MM.1S (cell line): Measurements from ENCODE around the gene TRAK2.

ENCODE experiments used
- DNase-seq: peaks from one replicate; pipeline ENCODE4 v3.0.0-alpha.2; 2015
- H2AFZ ChIP-seq: fragments of 300-600 bp; sonication (generic); 2 replicates; pipeline ENCODE4 v1.6.0; 2016; ENCODE audit warnings: antibody characterized with exemption, low read length
- H3F3A ChIP-seq: fragments of 300-600 bp; sonication (generic); 2 replicates; pipeline ENCODE4 v1.6.1; 2016; ENCODE audit warnings: mild to moderate bottlenecking, antibody characterized with exemption, low read length, moderate library complexity, mixed read lengths; ENCODE audit not compliant: insufficient read depth
- H3K27ac ChIP-seq: fragments of 300-600 bp; sonication (generic); 2 replicates; pipeline ENCODE4 v1.5.1; 2016; ENCODE audit warnings: mild to moderate bottlenecking, low read length
- H3K27me3 ChIP-seq: fragments of 300-600 bp; sonication (generic); replicated peaks from 2 replicates; pipeline ENCODE4 v1.6.0; 2016; ENCODE audit warnings: low read length; ENCODE audit not compliant: insufficient read depth
- H3K36me3 ChIP-seq: fragments of 300-600 bp; sonication (generic); replicated peaks from 2 replicates; pipeline ENCODE4 v1.6.1; 2016; ENCODE audit warnings: mild to moderate bottlenecking, low read length, mixed read lengths; ENCODE audit not compliant: insufficient read depth
- H3K4me1 ChIP-seq: fragments of 300-600 bp; sonication (generic); 2 replicates; pipeline ENCODE4 v1.6.1; 2016; ENCODE audit warnings: low read length, mixed read lengths
- H3K4me2 ChIP-seq: fragments of 300-600 bp; sonication (generic); 2 replicates; pipeline ENCODE4 v1.6.0; 2016; ENCODE audit warnings: low read depth, low read length
- H3K4me3 ChIP-seq: fragments of 300-600 bp; sonication (generic); 2 replicates; pipeline ENCODE4 v1.5.1; 2016; ENCODE audit warnings: low read length, mixed read lengths
- H3K79me2 ChIP-seq: fragments of 300-600 bp; sonication (generic); 2 replicates; pipeline ENCODE4 v1.6.1; 2016; ENCODE audit warnings: mixed run types, low read length, mixed read lengths
- H3K9ac ChIP-seq: fragments of 300-600 bp; sonication (generic); 2 replicates; pipeline ENCODE4 v1.6.1; 2016; ENCODE audit warnings: low read length, mixed read lengths
- H3K9me2 ChIP-seq: fragments of 300-600 bp; sonication (generic); replicated peaks from 2 replicates; pipeline ENCODE4 v1.6.1; 2016; ENCODE audit warnings: mild to moderate bottlenecking, low read length, mixed read lengths; ENCODE audit not compliant: insufficient read depth
- H3K9me3 ChIP-seq: fragments of 300-600 bp; sonication (generic); replicated peaks from 2 replicates; pipeline ENCODE4 v1.6.1; 2016; ENCODE audit warnings: mild to moderate bottlenecking, low read length, mixed read lengths; ENCODE audit not compliant: insufficient read depth
- H4K20me1 ChIP-seq: fragments of 300-600 bp; sonication (generic); 2 replicates; pipeline ENCODE4 v1.6.1; 2016; ENCODE audit warnings: mild to moderate bottlenecking, low read length, moderate library complexity, mixed read lengths; ENCODE audit not compliant: insufficient read depth
- EZH2 ChIP-seq: fragments of 300-600 bp; sonication (generic); optimal IDR thresholded peaks from 2 replicates; pipeline ENCODE3; 2017; ENCODE audit warnings: low read depth, mild to moderate bottlenecking, antibody characterized with exemption, low read length, mixed read lengths
- EZH2phosphoT487 ChIP-seq: fragments of 300-600 bp; sonication (generic); IDR thresholded peaks from 2 replicates; pipeline ENCODE4 v1.6.1; 2018; ENCODE audit warnings: antibody characterized with exemption, low read length
- TF ChIP-seq, protein P1 (sequence below): fragments of 300-600 bp; sonication (generic); IDR thresholded peaks from 2 replicates; pipeline ENCODE4 v1.5.1; 2016; ENCODE audit warnings: antibody characterized with exemption, low read length, mixed read lengths

The TRAK2 gene

DNA sequence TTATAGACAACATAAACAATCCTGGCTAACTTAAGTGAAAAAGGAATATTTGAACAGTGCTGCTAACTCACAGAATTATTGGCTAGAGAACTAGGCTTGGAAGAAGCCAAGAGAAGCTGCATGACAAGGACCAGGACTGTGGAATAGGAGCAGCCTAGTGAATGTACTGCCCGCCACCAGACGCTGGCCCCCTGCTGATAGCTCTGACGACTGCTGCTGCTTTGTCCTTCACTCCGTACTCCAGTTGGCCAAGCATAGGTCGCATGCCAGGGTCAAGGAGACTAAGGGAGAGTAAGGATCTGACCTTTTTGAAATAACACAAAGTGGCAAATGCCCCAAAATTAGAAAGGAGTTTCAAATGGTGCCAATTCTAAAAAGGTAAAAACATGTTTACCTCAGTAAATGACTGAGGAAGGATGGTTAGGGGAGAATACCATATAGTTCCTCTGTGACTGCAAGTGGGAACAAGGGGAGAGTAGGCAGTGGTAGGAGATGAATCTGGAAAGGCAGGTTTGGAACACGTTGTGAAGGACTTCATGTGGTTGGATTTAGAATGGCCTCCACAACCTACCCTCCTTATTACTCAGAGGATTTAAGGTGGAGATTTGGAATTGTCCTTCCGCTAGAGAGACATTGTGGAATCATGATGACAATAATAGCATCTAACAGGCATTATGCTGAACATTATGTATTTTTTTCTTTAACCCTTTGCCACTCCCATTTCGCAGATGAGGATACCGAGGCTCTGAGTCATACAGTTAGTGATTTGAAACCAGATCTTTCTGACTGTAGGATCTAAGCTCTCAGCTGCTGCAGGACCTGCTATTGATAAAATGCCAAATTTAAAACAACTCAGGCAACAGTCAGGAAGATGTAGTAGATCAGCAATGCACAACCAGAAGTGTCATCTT, 19.8 kb upstream of the TRAK2 start:
- no peak overlapping the region for H3K27ac ChIP-seq
- TF ChIP-seq, protein P1, sequence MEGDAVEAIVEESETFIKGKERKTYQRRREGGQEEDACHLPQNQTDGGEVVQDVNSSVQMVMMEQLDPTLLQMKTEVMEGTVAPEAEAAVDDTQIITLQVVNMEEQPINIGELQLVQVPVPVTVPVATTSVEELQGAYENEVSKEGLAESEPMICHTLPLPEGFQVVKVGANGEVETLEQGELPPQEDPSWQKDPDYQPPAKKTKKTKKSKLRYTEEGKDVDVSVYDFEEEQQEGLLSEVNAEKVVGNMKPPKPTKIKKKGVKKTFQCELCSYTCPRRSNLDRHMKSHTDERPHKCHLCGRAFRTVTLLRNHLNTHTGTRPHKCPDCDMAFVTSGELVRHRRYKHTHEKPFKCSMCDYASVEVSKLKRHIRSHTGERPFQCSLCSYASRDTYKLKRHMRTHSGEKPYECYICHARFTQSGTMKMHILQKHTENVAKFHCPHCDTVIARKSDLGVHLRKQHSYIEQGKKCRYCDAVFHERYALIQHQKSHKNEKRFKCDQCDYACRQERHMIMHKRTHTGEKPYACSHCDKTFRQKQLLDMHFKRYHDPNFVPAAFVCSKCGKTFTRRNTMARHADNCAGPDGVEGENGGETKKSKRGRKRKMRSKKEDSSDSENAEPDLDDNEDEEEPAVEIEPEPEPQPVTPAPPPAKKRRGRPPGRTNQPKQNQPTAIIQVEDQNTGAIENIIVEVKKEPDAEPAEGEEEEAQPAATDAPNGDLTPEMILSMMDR: no peak
- TF ChIP-seq EZH2: no peak
- TF ChIP-seq EZH2phosphoT487: no peak
- H2AFZ ChIP-seq: no peak overlapping the region
- H3K36me3 ChIP-seq: no peaks in the 10 kb centered on the region; the same call in 1 of the 2 replicates
- no peak overlapping the region for H3K4me3 ChIP-seq
- H3K9ac ChIP-seq: no peak overlapping the region
- no peaks in the 10 kb centered on the region for H3K79me2 ChIP-seq
- no peak for DNase-seq
- no peaks in the 10 kb centered on the region for H3K9me2 ChIP-seq
- H3K27me3 ChIP-seq: no peaks in the 10 kb centered on the region
- no peaks in the 10 kb centered on the region for H4K20me1 ChIP-seq
- H3K9me3 ChIP-seq: no peaks in the 10 kb centered on the region
- no peaks in the 10 kb centered on the region for H3K4me1 ChIP-seq
- no peaks in the 10 kb centered on the region for H3F3A ChIP-seq
- H3K4me2 ChIP-seq: no peak overlapping the region

DNA sequence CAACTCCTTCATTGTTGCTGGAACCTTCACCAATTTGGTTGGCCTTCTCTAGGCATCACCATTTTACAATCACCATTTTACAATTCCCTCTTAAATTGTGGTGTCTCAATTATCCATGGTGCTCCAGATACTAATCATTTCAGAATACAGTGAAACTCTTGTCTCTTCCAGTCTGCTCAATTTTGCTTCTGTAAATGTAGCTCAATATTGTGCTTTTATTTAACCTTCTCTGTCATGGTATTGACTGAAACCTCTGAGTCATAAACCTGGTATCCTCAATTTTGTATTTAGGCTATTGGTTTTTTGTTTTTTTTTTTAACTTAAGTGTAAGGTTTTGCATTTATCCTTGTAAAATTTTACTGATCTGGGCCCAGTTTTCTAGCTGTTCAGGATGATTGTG, 16.4 kb upstream of the TRAK2 start:
- Histone ChIP-seq H3F3A (no peaks in the 10 kb centered on the region), H3K36me3 (no peaks in the 10 kb centered on the region), H3K27ac (no peak overlapping the region), H3K9me3 (no peaks in the 10 kb centered on the region), H3K9ac (no peak overlapping the region), H4K20me1 (no peaks in the 10 kb centered on the region), H3K4me2 (no peak overlapping the region), H3K4me1 (no peaks in the 10 kb centered on the region), H3K27me3 (no peaks in the 10 kb centered on the region), H3K79me2 (no peaks in the 10 kb centered on the region), H3K9me2 (no peaks in the 10 kb centered on the region), H2AFZ (no peak overlapping the region), H3K4me3 (no peak overlapping the region)
- DNase-seq: no peak
- TF ChIP-seq, protein P1: no peak
- TF ChIP-seq EZH2: no peak

DNA sequence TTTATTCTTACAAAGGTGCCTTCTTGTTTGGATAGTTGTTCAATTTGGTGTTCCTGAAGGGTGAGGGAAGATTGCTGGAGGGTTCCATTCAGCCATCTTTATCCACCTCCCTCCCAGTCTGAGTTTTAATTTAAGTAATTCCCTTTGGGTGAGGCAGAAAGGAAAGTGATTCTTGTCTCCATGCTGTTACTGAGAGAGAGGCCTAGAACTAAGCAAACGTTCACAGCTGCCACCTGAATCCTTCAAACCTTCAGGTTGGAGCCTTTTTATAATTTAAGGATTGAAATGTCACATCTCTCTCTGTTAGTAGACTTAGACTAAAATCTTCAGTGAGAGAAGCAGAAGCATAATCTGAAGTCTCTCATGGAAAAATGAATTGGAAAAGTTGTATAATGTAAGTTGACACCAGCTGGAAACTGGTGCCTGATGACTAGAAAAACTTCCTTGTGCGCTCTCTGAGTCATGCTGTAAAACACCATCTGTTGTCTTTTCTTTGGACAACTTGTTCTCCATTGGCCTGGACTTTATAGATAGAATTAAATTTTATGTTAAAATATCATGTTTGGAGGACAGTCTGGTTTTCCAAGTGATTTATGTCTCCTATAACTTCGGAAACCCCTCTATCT, 14.9 kb upstream of the TRAK2 start:
- H2AFZ ChIP-seq: no peak overlapping the region
- H3K27me3 ChIP-seq: no peaks in the 10 kb centered on the region
- no peaks in the 10 kb centered on the region for H3K79me2 ChIP-seq
- H3K4me1 ChIP-seq: no peaks in the 10 kb centered on the region
- H3K9ac ChIP-seq: no peak overlapping the region
- H3K9me3 ChIP-seq: no peaks in the 10 kb centered on the region
- no peaks in the 10 kb centered on the region for H3K36me3 ChIP-seq
- H3K27ac ChIP-seq: no peak overlapping the region
- no peak overlapping the region for H3K4me3 ChIP-seq
- no peaks in the 10 kb centered on the region for H3K9me2 ChIP-seq
- no peaks in the 10 kb centered on the region for H4K20me1 ChIP-seq
- H3F3A ChIP-seq: no peaks in the 10 kb centered on the region
- H3K4me2 ChIP-seq: no peak overlapping the region
- TF ChIP-seq EZH2phosphoT487 (no peak), EZH2 (no peak)
- TF ChIP-seq, protein P1: no peak
- DNase-seq: no peak
